Activated effector memory CD4-positive, alpha-beta T cell treated with anti-CD3 and anti-CD28 coated beads, Interleukin-2, amount 50 U/mL, for 16 hours (primary cell): ENCODE results near the gene DEFB131A.
"Not testable (repeated sequence)": the region's sequence is repeated elsewhere in the genome, so short reads cannot be mapped to it uniquely, and the experiment has no call there.

ENCODE experiments used
- DNase-seq: peaks from one replicate; pipeline ENCODE4 v3.0.0-alpha.2; 2020

The DEFB131A gene

GRCh38 chr4:9495443-9495842 is 51.2 kb downstream of the DEFB131A start:
- DNase-seq, result peak; percentile 83

- not testable (repeated sequence) for DNase-seq
These were observed 53.6 kb downstream of the DEFB131A start for GRCh38 chr4:9497575-9498467.

- not testable (repeated sequence) for DNase-seq
These were observed 54.3 kb downstream of the DEFB131A start for GRCh38 chr4:9498468-9499040.

- DNase-seq, result not testable (repeated sequence)
These were observed 55.8 kb downstream of the DEFB131A start for GRCh38 chr4:9499974-9500487.
